A549 (cell line): ENCODE measurements around the gene KLLN.

Source experiments
- EP300 ChIP-seq, 2 experiments: fragments of >200 bp; sonication (Bioruptor Twin); formaldehyde crosslinking; IDR thresholded peaks; 2 replicates in 1 of 2; 3 replicates in 1 of 2; pipeline ENCODE4 v1.6.1; 2016 to 2017
- FOSL2 ChIP-seq, 2 experiments: fragments of 450-650 bp in 1 of 2; fragments of >200 bp in 1 of 2; sonication (Bioruptor Twin) in 1 of 2; formaldehyde crosslinking; IDR thresholded peaks; 2 replicates each; pipeline versions ENCODE4 v1.5.0 to v1.6.1; 2016 to 2020; ENCODE audit warnings: mild to moderate bottlenecking in 1 of 2, moderate library complexity in 1 of 2
- HDAC2 ChIP-seq: fragments of 200-600 bp; sonication (generic); IDR thresholded peaks from 2 replicates; pipeline ENCODE4 v1.6.1; 2016
- HOXA7 ChIP-seq: fragments of 250-450 bp; sonication (Bioruptor Pico); IDR thresholded peaks from 2 replicates; pipeline ENCODE4 v1.5.0; 2020; ENCODE audit warnings: mild to moderate bottlenecking, moderate library complexity
- JUN ChIP-seq, 2 experiments: fragments of >200 bp; sonication (Bioruptor Twin); formaldehyde crosslinking; IDR thresholded peaks; 2 replicates in 1 of 2; 3 replicates in 1 of 2; pipeline ENCODE4 v1.6.1; 2016 to 2017
- MYC ChIP-seq: IDR thresholded peaks from 2 replicates; pipeline ENCODE4 v1.6.1; 2012; ENCODE audit warnings: mild to moderate bottlenecking, inconsistent platforms, low read length, improper control_type of control experiment, borderline replicate concordance
- POLR2A ChIP-seq: IDR thresholded peaks from 2 replicates; pipeline ENCODE4 v1.6.1; 2012; ENCODE audit warnings: mild to moderate bottlenecking, low read length
- RAD21 ChIP-seq, 2 experiments: fragments of >200 bp in 1 of 2; sonication (Bioruptor Twin) in 1 of 2; formaldehyde crosslinking in 1 of 2; IDR thresholded peaks in 1 of 2; conservative IDR thresholded peaks in 1 of 2; 2 replicates in 1 of 2; 3 replicates in 1 of 2; pipeline ENCODE4 v1.6.1; 2012 to 2018; ENCODE audit warnings: inconsistent platforms in 1 of 2
- REST ChIP-seq: fragments of 200-600 bp; sonication (generic); IDR thresholded peaks from 2 replicates; pipeline ENCODE4 v1.6.1; 2016; ENCODE audit warnings: antibody characterized with exemption, mild to moderate bottlenecking, moderate library complexity
- RNF2 ChIP-seq: fragments of 200-600 bp; sonication (generic); IDR thresholded peaks from 2 replicates; pipeline ENCODE4 v1.6.1; 2016; ENCODE audit warnings: low read depth, mild to moderate bottlenecking, antibody characterized with exemption, moderate library complexity, borderline replicate concordance
- TF ChIP-seq, protein P1 (sequence below): fragments of >200 bp; sonication (Bioruptor Twin); formaldehyde crosslinking; IDR thresholded peaks from 3 replicates; pipeline ENCODE4 v1.5.1; 2016

- TF ChIP-seq FOSL2 (IDR thresholded peaks at IDR 0.05) = no peak
- TF ChIP-seq FOSL2 (CRISPR knock-in tag; IDR thresholded peaks at IDR 0.05) = no peak
- TF ChIP-seq HDAC2 = no peak
- no peak for TF ChIP-seq POLR2A
- TF ChIP-seq, protein P1, sequence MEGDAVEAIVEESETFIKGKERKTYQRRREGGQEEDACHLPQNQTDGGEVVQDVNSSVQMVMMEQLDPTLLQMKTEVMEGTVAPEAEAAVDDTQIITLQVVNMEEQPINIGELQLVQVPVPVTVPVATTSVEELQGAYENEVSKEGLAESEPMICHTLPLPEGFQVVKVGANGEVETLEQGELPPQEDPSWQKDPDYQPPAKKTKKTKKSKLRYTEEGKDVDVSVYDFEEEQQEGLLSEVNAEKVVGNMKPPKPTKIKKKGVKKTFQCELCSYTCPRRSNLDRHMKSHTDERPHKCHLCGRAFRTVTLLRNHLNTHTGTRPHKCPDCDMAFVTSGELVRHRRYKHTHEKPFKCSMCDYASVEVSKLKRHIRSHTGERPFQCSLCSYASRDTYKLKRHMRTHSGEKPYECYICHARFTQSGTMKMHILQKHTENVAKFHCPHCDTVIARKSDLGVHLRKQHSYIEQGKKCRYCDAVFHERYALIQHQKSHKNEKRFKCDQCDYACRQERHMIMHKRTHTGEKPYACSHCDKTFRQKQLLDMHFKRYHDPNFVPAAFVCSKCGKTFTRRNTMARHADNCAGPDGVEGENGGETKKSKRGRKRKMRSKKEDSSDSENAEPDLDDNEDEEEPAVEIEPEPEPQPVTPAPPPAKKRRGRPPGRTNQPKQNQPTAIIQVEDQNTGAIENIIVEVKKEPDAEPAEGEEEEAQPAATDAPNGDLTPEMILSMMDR = no peak
- TF ChIP-seq MYC = no peak
- no peak for TF ChIP-seq HOXA7 (CRISPR knock-in tag)
- no peak for TF ChIP-seq EP300 (IDR thresholded peaks at IDR 0.05)
- TF ChIP-seq RNF2 = no peak
- no peak for TF ChIP-seq REST
- no peak for TF ChIP-seq JUN (IDR thresholded peaks at IDR 0.05)
- TF ChIP-seq RAD21 (conservative IDR thresholded peaks at IDR 0.05 in 1 of 2, IDR thresholded peaks at IDR 0.05 in 1 of 2) = no peak
These were observed 15.8 kb downstream of the KLLN start for GRCh38 chr10:87847550-87847949.
